Urothelium cell line (cell line): ENCODE data around the gene WDR59.
"Not testable (repeated sequence)": the region's sequence is repeated elsewhere in the genome, so short reads cannot be mapped to it uniquely, and the experiment has no call there.

ENCODE experiments used
- DNase-seq: peaks from one replicate; pipeline ENCODE4 v3.0.0; 2011; ENCODE audit warnings: low spot score, mixed read lengths
- FAIRE-seq: peaks from 2 replicates; lab custom pipeline; 2011; peaks lifted over from hg19 to GRCh38; lab: Jason Lieb, UNC

WDR59 gene

DNA sequence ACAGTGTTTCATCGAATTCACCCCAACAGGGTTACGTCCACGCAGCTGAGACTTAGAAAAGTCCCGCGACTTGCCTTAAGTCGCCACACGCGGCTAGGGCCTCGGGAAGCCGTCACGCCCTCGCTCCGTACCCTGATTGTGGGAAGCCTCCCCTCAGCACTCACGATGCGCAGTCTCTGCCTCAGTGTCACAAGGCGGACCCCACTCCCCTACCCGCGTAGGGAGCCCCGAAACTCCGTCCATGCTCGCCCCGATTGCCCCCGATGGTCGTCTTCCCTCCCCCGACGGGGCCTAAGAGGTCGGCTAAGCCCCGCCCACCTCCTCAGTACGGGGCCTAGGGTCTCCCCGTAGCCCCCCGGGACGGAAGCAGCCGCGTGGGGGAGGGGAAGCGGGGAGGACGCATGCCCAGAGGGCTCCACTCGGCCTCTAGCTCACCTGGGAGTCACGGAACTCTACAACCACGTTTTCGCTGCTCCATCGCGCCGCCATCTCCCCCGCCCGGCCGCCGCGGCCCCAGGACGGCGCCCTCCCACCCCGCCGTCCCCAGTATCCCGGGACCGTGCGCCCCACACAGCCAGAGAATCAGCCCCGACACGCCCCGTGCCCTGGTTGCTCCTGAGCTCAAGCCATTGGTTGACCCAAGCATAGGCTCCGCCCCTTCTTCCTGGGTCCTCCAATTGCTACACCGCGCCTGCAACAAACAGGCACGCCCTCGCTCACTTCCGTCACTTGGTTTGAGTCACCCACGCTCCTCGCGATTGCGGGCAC, at the start of gene WDR59:
Gene WDR59 (minus strand): TSS at position 595 of the 768 bp plus-strand sequence. CDS start 106 bp downstream, at position 489.
- FAIRE-seq (no peak), DNase-seq (peak; percentile 99)

GRCh38 chr16:75032655-75033054, 47.7 kb upstream of the WDR59 start:
- FAIRE-seq: no peak
- no peak for DNase-seq

- DNase-seq: no peak
These were observed 44.9 kb upstream of the WDR59 start for GRCh38 chr16:75029854-75030253.

GRCh38 chr16:75028544-75029135, 43.7 kb upstream of the WDR59 start:
- no peak for FAIRE-seq

More at GRCh38 chr16:75029854-75030253, 44.9 kb upstream of the WDR59 start:
- FAIRE-seq: no peak

DNA sequence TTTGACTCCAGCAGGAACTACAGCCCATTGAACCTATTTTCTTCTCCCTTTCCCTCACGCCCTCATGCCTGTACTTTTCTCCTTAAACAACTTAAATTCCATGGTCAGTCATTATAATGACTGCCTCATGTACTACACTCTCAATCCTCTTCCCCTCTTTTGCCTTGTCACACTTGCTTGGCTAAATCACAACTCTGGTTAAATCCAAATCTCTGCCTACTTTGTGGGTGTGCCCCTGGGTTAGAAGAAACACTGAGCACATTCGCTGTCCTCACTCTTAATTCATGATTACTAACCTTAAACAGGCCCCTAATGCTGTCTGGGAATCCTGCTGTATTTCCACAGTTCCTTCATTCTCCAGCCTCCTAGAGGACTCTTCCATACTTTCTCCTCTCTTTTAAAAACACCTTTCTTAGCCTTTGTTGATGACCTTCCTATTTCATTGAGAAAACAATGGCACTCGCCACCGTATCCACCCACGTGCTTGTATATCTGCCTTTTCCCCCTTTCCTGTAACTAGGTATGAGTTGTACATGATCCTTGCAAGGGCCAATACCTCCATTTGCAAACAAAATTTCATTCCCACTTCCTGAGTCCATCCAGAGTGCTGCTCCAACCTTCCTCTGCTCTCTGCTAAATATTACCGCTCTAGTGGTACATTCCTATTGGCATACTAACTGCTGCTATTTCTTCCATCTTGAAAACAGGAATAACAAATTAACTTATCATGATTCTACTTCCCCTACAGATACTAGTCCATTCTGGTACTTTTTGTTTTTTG, 42.8 kb upstream of the WDR59 start:
- DNase-seq (no peak), FAIRE-seq (no peak)

More at GRCh38 chr16:75028544-75029135, 43.7 kb upstream of the WDR59 start:
- no peak for DNase-seq

- no peak for DNase-seq
- FAIRE-seq: no peak
These were observed 42.0 kb upstream of the WDR59 start for GRCh38 chr16:75026892-75027391.

DNA sequence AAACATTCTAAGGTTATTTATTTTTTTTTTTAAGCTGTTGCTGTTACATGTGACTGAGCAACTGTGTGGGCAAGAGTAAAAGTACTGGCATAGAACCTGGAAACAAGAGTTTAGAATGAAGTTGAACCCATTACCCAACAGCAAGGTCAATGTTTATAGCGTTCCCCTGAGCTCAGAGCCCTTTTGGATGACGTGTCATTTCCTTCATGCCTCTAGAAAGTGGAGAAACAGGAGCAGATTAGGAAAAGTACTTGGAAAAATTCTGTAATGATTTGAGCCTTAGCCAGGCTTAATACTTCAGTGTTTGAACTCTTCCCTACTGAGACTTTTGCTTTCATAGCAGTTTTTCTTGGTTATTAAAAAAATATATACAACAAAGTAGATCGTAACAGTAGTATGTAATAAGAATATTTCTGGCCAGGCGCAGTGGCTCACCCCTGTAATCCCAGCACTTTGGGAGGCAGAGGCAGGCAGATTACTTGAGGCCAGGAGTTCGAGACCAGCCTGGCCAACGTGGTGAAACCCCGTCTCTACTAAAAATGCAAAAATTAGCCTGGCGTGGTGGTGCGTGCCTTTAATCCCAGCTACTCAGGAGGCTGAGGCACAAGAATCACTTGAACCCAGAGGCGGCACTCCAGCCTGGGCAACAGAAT, 41.4 kb upstream of the WDR59 start:
- not testable (repeated sequence) for DNase-seq, FAIRE-seq

GRCh38 chr16:75025761-75026160, 40.8 kb upstream of the WDR59 start:
- FAIRE-seq (no peak), DNase-seq (no peak)

GRCh38 chr16:75024594-75024993, 39.7 kb upstream of the WDR59 start:
- FAIRE-seq (no peak), DNase-seq (no peak)

DNA sequence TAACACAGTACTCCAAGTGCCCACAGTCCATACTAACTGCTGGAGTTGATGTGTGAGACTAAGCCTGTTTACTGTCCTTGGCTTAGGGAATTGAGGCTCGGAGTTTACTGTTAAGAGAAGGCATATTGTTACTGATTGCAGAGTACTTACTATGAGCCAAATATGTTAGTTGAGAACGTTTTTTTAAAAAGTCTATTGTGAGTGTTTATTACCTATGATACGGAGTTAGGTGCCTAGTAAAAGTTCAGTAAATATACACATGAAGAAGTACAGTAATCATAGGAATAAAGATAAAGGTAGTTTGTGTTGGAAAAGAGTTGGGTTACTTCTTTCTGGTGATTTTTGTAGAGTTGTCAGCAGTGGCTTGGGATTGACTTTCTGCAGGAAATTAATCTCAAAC, 39.3 kb upstream of the WDR59 start:
- DNase-seq: no peak
- FAIRE-seq: no peak

- no peak for DNase-seq
- no peak for FAIRE-seq
These were observed 38.1 kb upstream of the WDR59 start for GRCh38 chr16:75023009-75023408.

DNA sequence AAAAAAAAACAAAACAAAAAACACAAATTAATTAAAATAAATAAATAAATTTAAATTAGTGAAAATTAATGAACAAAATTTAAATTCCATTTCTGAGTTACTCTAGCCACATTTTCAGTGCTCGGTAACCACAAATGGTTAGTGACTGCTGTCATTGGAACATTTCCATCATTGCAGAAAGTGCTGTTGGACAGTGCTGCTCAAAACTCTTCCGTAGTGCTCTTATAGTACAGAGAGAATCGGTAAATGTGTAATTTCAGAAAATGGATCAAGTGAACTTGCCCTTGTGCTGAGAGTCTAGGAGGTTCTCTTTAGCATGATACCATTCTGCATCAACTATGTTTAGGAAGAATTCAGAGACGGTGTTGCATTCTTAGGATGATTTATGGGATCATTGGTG, 37.6 kb upstream of the WDR59 start:
- no peak for FAIRE-seq
- no peak for DNase-seq

GRCh38 chr16:75021410-75021809, 36.5 kb upstream of the WDR59 start:
- FAIRE-seq (no peak), DNase-seq (no peak)

DNA sequence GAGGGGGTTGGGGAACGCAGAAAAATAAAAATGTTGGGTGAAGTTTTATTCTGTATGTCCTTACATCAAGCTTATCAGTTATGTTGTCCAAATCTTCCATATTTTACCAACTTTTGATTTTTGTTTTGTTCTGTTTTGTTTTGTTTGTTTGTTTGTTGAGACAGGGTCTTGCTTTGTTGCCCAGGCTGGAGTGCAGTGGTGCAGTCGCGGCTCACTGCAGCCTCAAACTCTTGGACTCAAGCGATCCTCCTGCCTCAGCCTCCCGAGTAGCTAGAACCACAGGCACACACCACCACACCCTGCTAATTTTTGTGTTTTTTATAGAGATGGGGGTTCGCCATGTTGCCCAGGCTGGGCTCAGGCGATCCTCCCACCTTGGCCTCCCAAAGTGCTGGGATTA, 34.7 kb upstream of the WDR59 start:
- DNase-seq: no peak
- FAIRE-seq: no peak

GRCh38 chr16:75019007-75019406, 34.1 kb upstream of the WDR59 start:
- DNase-seq: no peak
- FAIRE-seq: no peak

DNA sequence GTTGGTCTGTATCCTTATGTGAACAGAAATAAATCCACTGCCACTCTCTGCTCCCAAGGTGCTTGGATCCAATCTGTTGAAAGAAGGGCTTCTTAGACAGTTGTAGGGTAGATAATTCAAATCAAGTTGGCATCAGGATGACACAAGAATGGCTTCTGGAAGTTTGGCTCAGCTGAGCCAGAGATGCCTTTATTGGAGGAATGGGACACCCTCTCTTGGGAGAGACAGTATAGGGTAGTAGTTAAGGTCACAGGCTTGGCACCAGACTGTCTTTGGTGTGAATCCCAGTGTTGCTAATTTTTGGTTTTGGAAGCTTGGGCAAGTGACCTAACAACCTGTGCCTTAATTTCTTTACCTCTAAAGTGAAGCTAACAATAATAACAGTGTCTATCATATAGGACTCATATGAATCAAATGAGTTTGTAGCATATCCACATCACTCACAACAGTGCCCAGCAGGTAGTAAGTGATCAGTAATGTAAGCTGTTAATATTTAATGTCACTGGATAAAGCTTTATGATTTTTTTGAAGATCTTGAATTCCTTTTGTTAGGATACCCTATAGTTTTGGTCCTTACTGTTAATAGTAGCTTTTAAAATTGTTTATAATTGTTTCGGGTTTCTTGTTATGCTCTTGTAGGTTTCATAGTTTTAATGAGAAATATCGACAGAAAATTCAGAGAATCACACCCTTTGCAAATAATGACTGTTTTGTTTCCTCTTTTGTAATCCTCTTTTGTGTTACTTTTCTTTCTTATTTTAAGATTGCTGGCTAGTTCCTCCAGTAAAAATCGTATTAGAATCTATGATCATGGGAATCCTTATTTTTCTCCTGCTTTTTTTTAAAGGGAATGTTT, 33.0 kb upstream of the WDR59 start:
- DNase-seq: no peak
- FAIRE-seq: no peak

GRCh38 chr16:75016451-75017081, 31.6 kb upstream of the WDR59 start:
- FAIRE-seq, DNase-seq: not testable (repeated sequence)

DNA sequence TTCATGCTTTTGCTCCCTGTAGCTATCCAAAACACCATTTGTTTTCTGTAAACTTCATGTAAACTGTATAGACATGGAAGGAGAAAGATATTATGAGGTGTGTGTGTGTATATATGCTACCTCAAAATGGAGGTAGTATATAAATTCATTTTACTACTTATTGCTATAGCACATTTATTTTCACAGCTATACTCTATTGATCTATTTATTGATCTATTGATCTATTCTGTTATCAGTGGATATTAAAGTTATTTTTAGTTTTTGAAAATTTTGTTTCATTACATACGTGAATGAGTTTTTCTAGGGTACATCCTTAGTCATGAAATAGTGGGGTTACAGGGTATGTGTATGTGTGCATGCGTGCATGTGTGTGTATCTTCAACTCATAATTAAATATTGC, 29.4 kb upstream of the WDR59 start:
- no peak for DNase-seq
- FAIRE-seq: no peak

- not testable (repeated sequence) for FAIRE-seq, DNase-seq
These were observed 28.2 kb upstream of the WDR59 start for GRCh38 chr16:75013123-75013522.
